ENCODE results near the gene SRP68.

SRP68 gene

GRCh38 chr17:76072148-76072858, at the start of gene SRP68:
Gene SRP68, minus strand, starts transcription at chr17:76072517. Its CDS starts 26 bp downstream, at chr17:76072491.
- DNase-seq, result peak; percentile 78

DNA sequence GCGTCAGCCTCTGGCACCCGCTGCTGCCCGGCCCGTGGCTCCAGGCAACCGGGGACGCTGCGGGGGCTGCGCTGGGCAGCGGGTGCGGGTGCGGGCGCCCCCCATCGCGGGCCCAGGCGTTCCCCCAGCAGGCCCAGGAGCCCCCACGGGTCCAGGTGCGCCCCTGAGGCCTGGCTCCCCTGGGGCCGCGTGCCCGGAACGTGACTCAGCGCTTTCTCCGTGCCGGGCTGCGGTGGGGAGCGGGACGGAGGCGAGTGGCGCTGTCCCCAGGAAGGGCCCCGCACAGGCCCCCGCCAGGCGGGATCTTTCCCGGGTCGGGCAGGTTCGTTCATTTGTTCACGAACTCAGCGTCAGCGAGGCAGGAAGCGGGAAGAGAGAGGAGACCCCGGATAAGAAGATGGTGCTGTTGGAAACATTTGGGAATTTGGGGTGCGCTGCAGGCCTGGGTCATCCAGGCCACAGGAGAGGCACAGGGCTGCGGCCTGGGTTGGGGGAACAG, 49.7 kb upstream of the SRP68 start:
- DNase-seq, result no peak

DNA sequence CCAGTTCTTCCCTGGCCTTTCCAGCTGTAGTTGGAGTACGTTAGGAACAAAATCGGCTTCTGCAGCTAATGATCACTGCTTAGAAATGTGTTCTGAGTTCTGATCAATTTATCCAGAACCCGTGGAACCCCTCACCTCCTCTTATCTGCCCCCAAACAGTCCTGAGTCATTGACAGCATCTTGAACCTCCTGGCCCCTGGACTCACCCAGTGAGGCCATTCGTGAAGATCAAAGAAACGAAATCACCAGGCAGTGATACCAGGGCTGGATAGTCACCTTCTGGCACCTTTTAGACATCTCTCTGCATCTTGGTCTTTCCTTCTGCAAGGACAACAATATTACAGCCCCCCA, 48.3 kb upstream of the SRP68 start:
- no peak for DNase-seq

GRCh38 chr17:76119409-76120371, 47.4 kb upstream of the SRP68 start:
- no peak for DNase-seq

DNA sequence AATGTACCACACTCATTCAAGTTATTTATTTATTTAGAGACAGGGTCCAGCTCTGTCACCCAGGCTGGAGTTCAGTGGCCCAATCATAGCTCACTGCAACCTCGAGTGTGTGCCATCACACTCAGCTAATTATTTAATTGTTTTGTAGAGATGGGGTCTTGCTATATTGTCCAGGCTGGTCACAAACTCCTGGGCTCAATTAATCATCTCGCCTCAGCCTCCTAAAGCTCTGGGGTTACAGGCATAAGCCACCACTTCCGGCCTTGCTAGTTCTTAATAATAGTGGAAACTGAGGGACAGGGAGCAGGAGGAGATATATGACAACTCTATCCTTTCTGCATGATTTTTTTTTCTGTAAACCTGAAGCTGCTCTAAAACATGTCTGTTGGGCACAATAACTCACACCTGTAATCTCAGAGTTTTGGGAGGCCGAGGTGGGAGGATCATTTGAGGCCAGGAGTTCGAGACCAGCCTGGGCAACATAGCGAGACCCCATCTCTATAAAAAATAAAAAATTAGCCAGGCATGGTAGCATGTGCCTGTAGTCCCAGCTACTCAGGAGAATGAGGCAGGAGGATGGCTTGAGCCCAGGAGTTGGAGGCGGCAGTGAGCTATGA, 42.9 kb upstream of the SRP68 start:
- no peak for DNase-seq

DNA sequence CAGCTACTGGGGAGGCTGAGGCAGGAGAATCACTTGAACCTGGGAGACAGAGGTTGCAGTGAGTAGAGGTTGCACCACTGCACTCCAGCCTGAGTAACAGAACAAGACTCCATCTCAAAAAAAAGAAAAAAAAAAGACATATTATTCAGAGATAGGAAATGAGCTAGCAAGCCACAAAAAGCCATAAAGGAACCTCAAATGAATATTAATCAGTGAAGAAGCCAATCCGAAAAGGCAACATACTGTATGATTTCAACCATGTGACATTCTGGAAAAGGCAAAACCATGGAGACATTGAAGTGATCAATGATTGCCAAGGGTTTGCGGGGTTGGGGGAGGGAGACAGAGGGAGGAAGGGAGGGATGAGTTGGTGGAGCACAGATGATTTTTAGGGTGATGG, 39.6 kb upstream of the SRP68 start:
- DNase-seq, result no peak

- no peak for DNase-seq
Measured at GRCh38 chr17:76107509-76107908, 35.2 kb upstream of the SRP68 start.

GRCh38 chr17:76106703-76107102, 34.4 kb upstream of the SRP68 start:
- no peak for DNase-seq

- DNase-seq, result no peak
Measured at GRCh38 chr17:76104896-76105231, 32.5 kb upstream of the SRP68 start.

DNA sequence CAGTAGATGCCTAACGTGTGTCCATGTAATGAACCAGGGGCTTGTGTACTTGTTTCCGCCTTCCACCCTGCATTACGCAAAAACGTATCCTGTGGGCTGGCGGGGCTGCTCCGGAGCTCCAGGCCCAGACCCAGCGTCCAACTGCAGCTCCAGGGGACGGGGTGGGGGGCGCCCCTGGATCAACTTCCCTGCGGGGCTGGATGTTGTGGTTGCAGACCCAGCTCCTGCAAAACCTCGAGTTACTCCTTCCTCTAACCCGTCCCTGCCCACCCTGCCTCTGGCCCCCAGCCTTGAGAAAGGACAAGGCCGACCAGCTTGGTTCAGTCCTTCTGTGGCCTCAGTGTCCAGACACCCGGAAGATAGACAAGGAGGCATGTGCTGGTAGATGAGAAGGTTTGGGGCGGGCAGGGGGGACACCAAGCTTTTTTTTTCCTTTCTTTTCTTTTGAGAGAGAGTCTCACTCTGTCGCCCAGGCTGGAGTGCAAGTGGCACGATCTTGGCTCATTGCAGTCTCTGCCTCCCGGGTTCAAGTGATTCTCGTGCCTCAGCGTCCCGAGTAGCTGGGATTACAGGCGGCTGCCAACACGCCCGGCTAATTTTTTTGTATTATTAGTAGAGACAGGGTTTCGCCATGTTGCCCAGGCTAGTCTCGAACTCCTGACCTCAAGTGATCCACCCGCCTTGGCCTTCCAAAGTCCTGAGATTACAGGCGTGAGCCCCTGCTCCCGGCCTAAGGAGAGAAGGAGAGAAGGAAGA, 32.0 kb upstream of the SRP68 start:
- no peak for DNase-seq

- peak; percentile 64 for DNase-seq
Measured at GRCh38 chr17:76103274-76104139, 31.2 kb upstream of the SRP68 start, which contains the start of gene EXOC7. Gene EXOC7, minus strand, starts transcription at chr17:76103787. Its CDS starts 95 bp downstream, at chr17:76103692.

DNA sequence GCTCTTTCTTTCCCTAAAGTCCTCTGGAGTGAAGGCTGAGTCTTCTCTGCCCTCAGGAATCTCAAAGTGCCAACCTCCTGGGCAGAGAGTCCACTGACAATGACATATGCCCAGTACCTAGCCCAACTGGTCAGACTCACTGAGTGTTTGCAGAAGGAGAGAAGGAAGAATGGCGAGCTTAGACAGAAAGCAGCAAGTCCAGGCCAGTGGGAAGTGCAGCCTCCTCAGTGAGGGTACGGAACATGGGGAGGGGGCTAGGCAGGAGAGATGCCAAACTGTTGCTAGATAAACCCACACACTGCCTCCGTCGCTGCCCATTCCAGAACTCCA, 30.6 kb upstream of the SRP68 start:
- DNase-seq, result no peak

DNA sequence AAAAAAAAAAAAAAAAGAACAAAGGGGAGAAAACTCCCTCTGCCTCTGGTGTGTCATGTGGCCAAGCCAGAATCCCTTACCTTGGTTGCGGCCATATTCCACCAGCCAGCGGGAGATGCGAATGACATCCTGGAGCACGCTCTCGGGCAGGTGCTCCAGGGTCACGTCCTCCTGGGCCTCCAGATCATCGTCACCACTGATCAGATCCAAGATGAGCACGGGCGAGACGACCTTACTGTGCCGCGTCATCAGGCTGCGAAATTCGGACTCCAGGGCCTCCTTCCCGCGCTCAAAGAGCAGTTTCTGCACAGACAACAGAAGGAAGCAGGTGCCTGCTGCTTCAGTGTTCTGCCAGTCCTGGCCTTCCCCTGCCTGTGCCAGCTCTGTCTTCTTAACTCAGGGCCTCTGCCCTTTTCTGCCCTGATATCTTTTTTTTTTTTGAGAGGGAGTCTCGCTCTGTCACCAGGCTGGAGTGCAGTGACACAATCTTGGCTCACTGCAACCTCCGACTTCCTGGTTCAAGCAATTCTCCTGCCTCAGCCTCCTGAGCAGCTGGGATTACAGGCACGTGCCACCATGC, 25.5 kb upstream of the SRP68 start:
- no peak for DNase-seq

- DNase-seq, result no peak
Measured at GRCh38 chr17:76095943-76096342, 23.6 kb upstream of the SRP68 start.

GRCh38 chr17:76094046-76094445, 21.7 kb upstream of the SRP68 start:
- no peak for DNase-seq

- DNase-seq, result no peak
Measured at GRCh38 chr17:76092526-76093413, 20.5 kb upstream of the SRP68 start.

DNA sequence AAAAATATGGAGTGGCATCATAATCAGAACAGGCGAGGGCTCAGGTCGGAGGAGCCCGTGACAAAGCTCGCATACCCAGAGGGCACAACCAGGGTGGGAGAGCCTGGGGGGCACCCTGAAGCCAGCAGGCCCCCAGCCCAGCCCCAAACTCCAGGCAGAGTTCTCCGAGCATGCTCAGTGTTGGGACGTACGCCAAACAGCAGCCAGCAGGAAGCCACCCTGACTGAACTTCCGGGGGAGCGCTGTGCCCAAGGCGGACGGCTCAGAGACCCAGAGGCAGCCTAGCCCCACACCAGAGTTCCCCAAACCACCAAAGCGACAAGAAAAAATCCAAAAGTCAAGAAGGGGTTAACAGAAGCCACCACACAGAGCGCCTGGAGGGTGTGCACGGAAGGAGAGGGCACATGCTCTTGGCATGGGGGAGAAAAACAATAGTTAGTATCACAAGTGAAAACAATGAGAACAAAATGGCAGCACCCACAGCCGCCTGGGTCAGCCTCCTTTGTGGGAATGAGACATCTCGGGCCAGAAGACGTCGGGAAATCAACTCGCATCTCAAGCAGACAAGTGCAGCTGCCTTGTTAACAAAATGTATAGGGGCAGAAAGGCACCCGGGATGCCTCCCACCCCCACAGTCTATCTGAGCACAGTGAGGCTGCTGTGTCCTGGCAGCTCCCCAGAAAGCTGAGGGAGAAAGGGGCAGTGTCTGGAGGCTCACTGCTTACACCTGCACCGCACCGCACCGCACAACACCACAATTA, 19.4 kb upstream of the SRP68 start:
- no peak for DNase-seq

DNA sequence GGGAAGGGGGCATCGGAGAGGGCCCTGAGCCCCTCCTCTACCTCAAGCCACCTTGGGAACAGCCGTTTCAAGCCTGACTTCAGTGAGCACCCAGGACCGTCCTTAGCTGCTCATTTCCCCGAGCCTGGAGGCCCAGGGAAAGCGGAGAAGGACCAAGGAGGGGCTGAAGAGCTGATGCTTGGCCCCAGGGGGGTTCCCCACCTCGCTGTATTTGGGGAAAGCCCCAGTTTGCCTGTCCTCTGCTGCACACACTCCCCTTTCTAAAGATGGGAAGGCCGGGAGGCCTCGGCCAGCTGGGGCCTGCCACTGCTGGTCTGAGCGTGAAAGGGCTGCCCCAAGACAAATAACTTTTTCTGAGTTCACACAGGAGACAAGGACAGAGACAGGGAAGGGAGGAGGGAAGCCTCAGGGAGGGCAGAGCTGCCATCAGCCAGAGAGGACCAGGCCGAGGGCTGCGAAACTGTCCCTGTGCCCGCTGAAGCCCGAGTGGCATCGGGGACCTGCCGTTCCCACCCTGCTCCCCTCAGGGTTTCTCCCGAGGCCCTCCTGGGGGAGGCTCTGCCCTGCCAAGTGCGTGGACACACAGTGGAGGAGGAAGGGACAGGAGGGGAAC, 18.3 kb upstream of the SRP68 start:
- DNase-seq, result no peak
